SH-SY5Y (cell line): ENCODE results near the gene FLNB.

Experiments
- GATA2 ChIP-seq: IDR thresholded peaks from 2 replicates; pipeline ENCODE4 v1.6.1; 2011; ENCODE audit warnings: mild to moderate bottlenecking, low read depth, low read length
- GATA3 ChIP-seq: IDR thresholded peaks from 2 replicates; pipeline ENCODE4 v1.6.1; 2011; ENCODE audit warnings: low read depth, mild to moderate bottlenecking, low read length, moderate library complexity

GRCh38 chr3:58048301-58048700 is 40.1 kb downstream of the FLNB start:
- TF ChIP-seq GATA2 (no peak), GATA3 (no peak)
